Measurements from ENCODE around the gene OLFM1. TPM values are rescaled to one million over a fixed set of nuclear protein-coding genes. Genes with fewer than 3 reads are reported as not detected.

OLFM1 gene
- total RNA-seq, 1 experiment from 2014 or later = 3.5 TPM

GRCh38 chr9:135081731-135082130 lies 5.7 kb upstream of the OLFM1 start (continued):
- TF ChIP-seq TCF7L2 (IDR thresholded peaks at IDR 0.05; ENCODE audit: borderline replicate concordance, extremely low read depth, insufficient read depth, insufficient read length) (no peak), CEBPB (IDR thresholded peaks at IDR 0.05; ENCODE audit: low read depth) (no peak), YY1 (IDR thresholded peaks at IDR 0.05; ENCODE audit: extremely low read depth, insufficient replicate concordance, low read depth, low read length) (no peak), EZH2 (IDR thresholded peaks at IDR 0.05) (no peak)

DNA sequence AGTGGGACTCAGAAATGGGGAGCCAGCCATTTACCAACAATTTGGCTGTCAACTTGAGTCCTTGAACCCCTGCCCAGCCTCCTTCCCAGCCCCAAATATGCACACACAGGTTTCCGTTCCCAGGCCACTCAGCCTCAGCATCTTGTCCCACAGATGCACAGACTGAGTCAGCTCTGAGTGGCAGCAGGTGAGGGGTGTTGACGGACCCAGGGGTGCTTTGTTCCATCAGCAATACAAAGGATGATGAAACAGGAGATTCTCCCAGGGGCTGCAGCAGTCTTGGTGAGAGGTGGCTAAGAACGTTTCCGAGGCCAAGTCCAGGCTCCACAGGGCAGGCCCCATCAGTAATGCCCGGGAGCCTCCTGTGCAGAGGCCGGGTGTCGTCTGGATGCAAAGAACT lies 4.9 kb upstream of the OLFM1 start:
- DNase-seq (ENCODE audit: low read depth, low spot score) (no peak), ATAC-seq (no peak)
- no peak overlapping the region for H3K4me2 ChIP-seq (ENCODE audit: low read length)
- CTCF ChIA-PET = no interaction called here
- no peaks in the 10 kb centered on the region for H3K9me3 ChIP-seq (ENCODE audit: control insufficient read depth in 1 of 2, insufficient read depth in 1 of 2, low read depth in 1 of 2, low read length in 2 of 2)
- intact Hi-C loops (cut with micrococcal nuclease) = loop anchor here (5.0 to 10.0 kb wide), 3 partner anchors 172 to 882 kb away; partner anchors contain the start of gene UBAC1
- no peak overlapping the region for H3K4me3 ChIP-seq (replicated peaks in 1 of 2; ENCODE audit: low read depth in 1 of 2, low read length in 2 of 2)
- H3K4me1 ChIP-seq (ENCODE audit: control insufficient read depth in 1 of 2, insufficient read depth in 2 of 2, low read length in 2 of 2) = peaks cover 4 to 5% of the 10 kb centered on the region in 2 experiments; a peak in 2 of 4 replicates
- H3K27ac ChIP-seq (ENCODE audit: low read depth, low read length) = no peak overlapping the region
- H3K36me3 ChIP-seq (ENCODE audit: control insufficient read depth in 1 of 2, insufficient read depth in 2 of 2, low read length in 2 of 2) = no peaks in the 10 kb centered on the region
- H4K20me1 ChIP-seq (ENCODE audit: insufficient read depth) = no peaks in the 10 kb centered on the region
- H3K9ac ChIP-seq (ENCODE audit: low read length) = no peak overlapping the region
- RAD21 ChIA-PET (ENCODE audit: low non-redundant PET in 1 of 2, low total read pairs in 2 of 2, uncharacterized antibody in 2 of 2, unreplicated experiment in 2 of 2) = no interaction called here
- no peak overlapping the region for H2AFZ ChIP-seq (ENCODE audit: low read depth, low read length, poor library complexity, severe bottlenecking)
- no peaks in the 10 kb centered on the region for H3K79me2 ChIP-seq (ENCODE audit: insufficient read depth, low read length)
- no TSS peak for BruUV-seq (replicated peaks)
- POLR2A ChIA-PET = no interaction called here
- H3K27me3 ChIP-seq (ENCODE audit: insufficient read depth, low read length) = peaks cover 31% of the 10 kb centered on the region; the same call in 1 of the 2 replicates
- H3K9me2 ChIP-seq (ENCODE audit: insufficient read depth) = no peaks in the 10 kb centered on the region
- TF ChIP-seq SIN3A (IDR thresholded peaks at IDR 0.05; ENCODE audit: low read depth) (no peak), SRF (IDR thresholded peaks at IDR 0.05; ENCODE audit: low read depth) (no peak), RAD21 (IDR thresholded peaks at IDR 0.05; ENCODE audit: low read depth) (no peak), FOSL1 (IDR thresholded peaks at IDR 0.05; ENCODE audit: low read depth) (no peak), CTCF (IDR thresholded peaks at IDR 0.05 in 2 of 3, conservative IDR thresholded peaks at IDR 0.05 in 1 of 3; ENCODE audit: borderline replicate concordance in 1 of 3, insufficient read depth in 1 of 3, low read depth in 2 of 3, low read length in 2 of 3) (no peak), ELF1 (IDR thresholded peaks at IDR 0.05; ENCODE audit: borderline replicate concordance, low read depth) (no peak), POLR2AphosphoS5 (IDR thresholded peaks at IDR 0.05; ENCODE audit: low read depth, low read length) (no peak), ZNF274 (IDR thresholded peaks at IDR 0.05; ENCODE audit: low read depth, low read length) (no peak), EGR1 (IDR thresholded peaks at IDR 0.05; ENCODE audit: low read depth) (no peak), ZBTB33 (IDR thresholded peaks at IDR 0.05; ENCODE audit: extremely low read depth, insufficient replicate concordance, low read length) (no peak), EZH2 (IDR thresholded peaks at IDR 0.05) (no peak), POLR2A (IDR thresholded peaks at IDR 0.05; ENCODE audit: borderline replicate concordance, extremely low read depth, insufficient read depth, insufficient read length) (no peak), SP1 (IDR thresholded peaks at IDR 0.05; ENCODE audit: low read depth) (no peak), REST (IDR thresholded peaks at IDR 0.05; ENCODE audit: low read depth) (no peak), CEBPB (IDR thresholded peaks at IDR 0.05; ENCODE audit: low read depth) (no peak)
- TF ChIP-seq, protein P1, sequence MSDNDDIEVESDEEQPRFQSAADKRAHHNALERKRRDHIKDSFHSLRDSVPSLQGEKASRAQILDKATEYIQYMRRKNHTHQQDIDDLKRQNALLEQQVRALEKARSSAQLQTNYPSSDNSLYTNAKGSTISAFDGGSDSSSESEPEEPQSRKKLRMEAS (IDR thresholded peaks at IDR 0.05) = no peak
- TF ChIP-seq, protein P2, sequence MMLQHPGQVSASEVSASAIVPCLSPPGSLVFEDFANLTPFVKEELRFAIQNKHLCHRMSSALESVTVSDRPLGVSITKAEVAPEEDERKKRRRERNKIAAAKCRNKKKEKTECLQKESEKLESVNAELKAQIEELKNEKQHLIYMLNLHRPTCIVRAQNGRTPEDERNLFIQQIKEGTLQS (IDR thresholded peaks at IDR 0.05) = no peak
